ENCODE data around the gene BCL3. TPM values are rescaled to one million over a fixed set of nuclear protein-coding genes. Genes with fewer than 3 reads are reported as not detected.
"Not testable (repeated sequence)": the region's sequence is repeated elsewhere in the genome, so short reads cannot be mapped to it uniquely, and the experiment has no call there.

The BCL3 gene
- total RNA-seq, 2 experiments from 2014 or later = 38.7 to 40.2 TPM

- Mint-ChIP-seq H3K27me3 (no peaks in the 10 kb centered on the region), H3K9me3 (no peaks in the 10 kb centered on the region), H3K27ac (peak overlapping the region; percentile 50), H3K4me3 (no peak overlapping the region), H3K4me1 (peaks cover 69% of the 10 kb centered on the region), H3K36me3 (ENCODE audit: low read depth) (peaks cover 62% of the 10 kb centered on the region)
- CTCF ChIA-PET = interaction anchor here (1.1 to 4.4 kb wide), 3 partner anchors 10 to 33 kb away, joined by 3 to 14 read pairs (median 8); no protein-coding TSS in a partner anchor
- no peak for DNase-seq
- POLR2A ChIA-PET = no interaction called here
Observed at GRCh38 chr19:44757057-44757734, 8.7 kb downstream of the BCL3 start.

GRCh38 chr19:44757735-44758505 lies 9.4 kb downstream of the BCL3 start:
- no peak for DNase-seq
- Mint-ChIP-seq H3K9me3 (no peaks in the 10 kb centered on the region), H3K36me3 (ENCODE audit: low read depth) (peaks cover 56% of the 10 kb centered on the region), H3K27ac (peak overlapping the region; percentile 81), H3K27me3 (no peaks in the 10 kb centered on the region), H3K4me3 (no peak overlapping the region), H3K4me1 (peaks cover 65% of the 10 kb centered on the region)
- ChIA-PET POLR2A (no interaction called here), CTCF (interaction anchor here (1.1 to 4.4 kb wide), 3 partner anchors 10 to 34 kb away, joined by 3 to 14 read pairs (median 8); no protein-coding TSS in a partner anchor)

DNA sequence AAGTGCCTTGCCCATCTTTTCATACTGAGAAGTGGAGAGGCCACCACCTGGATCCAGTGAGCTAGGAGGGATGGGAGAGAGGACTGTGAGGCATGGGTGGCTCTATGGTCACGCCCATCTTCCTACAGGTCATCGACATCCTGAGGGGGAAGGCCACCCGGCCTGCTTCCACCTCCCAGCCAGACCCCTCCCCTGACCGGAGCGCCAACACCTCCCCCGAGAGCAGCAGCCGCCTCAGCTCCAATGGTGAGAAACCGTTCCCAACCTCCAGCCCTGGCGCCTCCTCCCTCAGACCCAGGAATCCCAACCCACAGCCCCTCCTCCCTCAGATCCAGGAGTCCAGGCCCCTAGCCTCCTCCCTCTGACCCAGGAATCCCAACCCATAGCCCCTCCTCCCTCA lies 10.1 kb downstream of the BCL3 start:
- ChIA-PET POLR2A (no interaction called here), CTCF (interaction anchor here (2.2 kb wide), 1 partner anchor 12 kb away, joined by 8 read pairs; no protein-coding TSS in a partner anchor)
- Mint-ChIP-seq H3K27me3 (no peaks in the 10 kb centered on the region), H3K4me3 (no peak overlapping the region), H3K4me1 (peaks cover 62% of the 10 kb centered on the region), H3K9me3 (no peaks in the 10 kb centered on the region), H3K27ac (peak overlapping the region; percentile 81), H3K36me3 (ENCODE audit: low read depth) (peaks cover 50% of the 10 kb centered on the region)
- DNase-seq = no peak

- POLR2A ChIA-PET = no interaction called here
- CTCF ChIA-PET = interaction anchor here (2.2 kb wide), 1 partner anchor 11 kb away, joined by 8 read pairs; no protein-coding TSS in a partner anchor
- no peaks in the 10 kb centered on the region for H3K27me3 Mint-ChIP-seq
- no peak overlapping the region for H3K4me3 Mint-ChIP-seq
- H3K36me3 Mint-ChIP-seq (ENCODE audit: low read depth) = peaks cover 50% of the 10 kb centered on the region
- H3K27ac Mint-ChIP-seq = peak overlapping the region; percentile 41
- peaks cover 63% of the 10 kb centered on the region for H3K4me1 Mint-ChIP-seq
- no peak for DNase-seq
- no peaks in the 10 kb centered on the region for H3K9me3 Mint-ChIP-seq
Observed at GRCh38 chr19:44759083-44759804, 10.7 kb downstream of the BCL3 start.

GRCh38 chr19:44762038-44762437 lies 13.5 kb downstream of the BCL3 start:
- Mint-ChIP-seq H3K27ac (peak overlapping the region; percentile 36), H3K9me3 (no peaks in the 10 kb centered on the region), H3K4me3 (no peak overlapping the region)

GRCh38 chr19:44765033-44765948 lies 16.8 kb downstream of the BCL3 start:
- POLR2A ChIA-PET = no interaction called here
- H3K36me3 Mint-ChIP-seq (ENCODE audit: low read depth) = peaks cover 20% of the 10 kb centered on the region

More at GRCh38 chr19:44762038-44762437, 13.5 kb downstream of the BCL3 start:
- DNase-seq = no peak
- peaks cover 35% of the 10 kb centered on the region for H3K36me3 Mint-ChIP-seq (ENCODE audit: low read depth)
- H3K4me1 Mint-ChIP-seq = peaks cover 46% of the 10 kb centered on the region
- ChIA-PET POLR2A (no interaction called here), CTCF (interaction anchor here (1.0 to 11.9 kb wide), 3 partner anchors 8 to 39 kb away, joined by 4 to 222 read pairs (median 6); no protein-coding TSS in a partner anchor)
- H3K27me3 Mint-ChIP-seq = no peaks in the 10 kb centered on the region

GRCh38 chr19:44765949-44766335 lies 17.4 kb downstream of the BCL3 start:
- no peak overlapping the region for H3K27ac Mint-ChIP-seq
- H3K4me3 Mint-ChIP-seq = no peak overlapping the region
- H3K4me1 Mint-ChIP-seq = peaks cover 55% of the 10 kb centered on the region

More at GRCh38 chr19:44765033-44765948, 16.8 kb downstream of the BCL3 start:
- Mint-ChIP-seq H3K4me1 (peaks cover 55% of the 10 kb centered on the region), H3K4me3 (no peak overlapping the region), H3K9me3 (peaks cover 8% of the 10 kb centered on the region), H3K27me3 (peaks cover 3% of the 10 kb centered on the region), H3K27ac (no peak overlapping the region)
- no peak for DNase-seq
- CTCF ChIA-PET = interaction anchor here (0.6 to 11.9 kb wide), 8 partner anchors 9 to 75 kb away, joined by 3 to 222 read pairs (median 3); no protein-coding TSS in a partner anchor

DNA sequence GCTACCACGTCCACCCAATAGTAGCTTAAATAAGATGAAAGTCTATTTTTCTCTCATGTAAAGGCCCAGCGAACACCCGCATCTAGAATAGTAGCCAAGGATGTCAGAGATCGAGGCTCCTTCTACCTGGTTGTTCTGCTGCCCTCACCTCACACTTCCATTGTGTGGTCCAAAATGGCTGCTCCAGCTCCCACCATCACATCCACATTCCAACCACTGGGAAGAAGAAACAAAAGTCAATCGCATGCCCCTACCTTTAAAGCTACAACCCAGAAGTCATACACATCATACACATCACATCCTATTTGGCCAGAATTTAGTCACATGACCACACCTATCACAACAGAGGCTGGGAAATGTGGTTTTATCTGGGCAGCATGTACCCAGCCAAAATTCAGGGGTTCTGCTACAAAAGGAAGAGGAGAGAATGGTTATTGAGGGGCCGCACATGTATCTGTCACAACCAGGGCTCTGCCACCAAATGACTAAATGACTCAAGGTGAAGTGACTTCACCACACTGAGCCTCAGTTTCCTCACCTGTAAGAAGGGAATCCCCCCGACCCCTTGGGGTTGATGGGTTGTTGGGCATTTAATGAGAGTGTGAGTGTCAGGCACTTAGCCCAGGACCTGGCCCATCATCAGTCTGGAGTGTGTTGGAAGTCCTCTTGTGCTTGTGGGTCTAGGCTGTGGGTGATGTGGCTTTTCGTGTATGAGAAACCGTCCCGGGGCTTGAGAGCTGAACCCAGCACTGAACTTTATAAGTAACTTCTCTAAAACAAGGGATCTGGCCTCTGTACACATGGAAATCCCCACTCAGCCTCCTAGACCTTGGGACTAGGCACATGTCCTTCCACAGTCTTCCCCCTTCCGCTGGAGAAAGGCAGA lies 19.0 kb downstream of the BCL3 start:
- peaks cover 7% of the 10 kb centered on the region for H3K36me3 Mint-ChIP-seq (ENCODE audit: low read depth)
- H3K9me3 Mint-ChIP-seq = peaks cover 8% of the 10 kb centered on the region
- peak overlapping the region; percentile 21 for H3K27ac Mint-ChIP-seq
- DNase-seq = no peak
- peaks cover 51% of the 10 kb centered on the region for H3K4me1 Mint-ChIP-seq
- ChIA-PET CTCF (interaction anchor here (0.7 to 11.9 kb wide), 5 partner anchors 11 to 78 kb away, joined by 3 to 222 read pairs (median 7); partner anchors contain the start of gene BCL3), POLR2A (interaction anchor here (0.5 kb wide), 1 partner anchor 16 kb away, joined by 3 read pairs; no protein-coding TSS in a partner anchor)
- no peak overlapping the region for H3K4me3 Mint-ChIP-seq
- H3K27me3 Mint-ChIP-seq = peaks cover 3% of the 10 kb centered on the region

More at GRCh38 chr19:44765949-44766335, 17.4 kb downstream of the BCL3 start:
- Mint-ChIP-seq H3K9me3 (peaks cover 8% of the 10 kb centered on the region), H3K36me3 (ENCODE audit: low read depth) (peaks cover 14% of the 10 kb centered on the region), H3K27me3 (peaks cover 3% of the 10 kb centered on the region)
- CTCF ChIA-PET = interaction anchor here (0.6 to 11.9 kb wide), 9 partner anchors 8 to 77 kb away, joined by 3 to 222 read pairs (median 4); no protein-coding TSS in a partner anchor
- no peak for DNase-seq
- POLR2A ChIA-PET = no interaction called here

DNA sequence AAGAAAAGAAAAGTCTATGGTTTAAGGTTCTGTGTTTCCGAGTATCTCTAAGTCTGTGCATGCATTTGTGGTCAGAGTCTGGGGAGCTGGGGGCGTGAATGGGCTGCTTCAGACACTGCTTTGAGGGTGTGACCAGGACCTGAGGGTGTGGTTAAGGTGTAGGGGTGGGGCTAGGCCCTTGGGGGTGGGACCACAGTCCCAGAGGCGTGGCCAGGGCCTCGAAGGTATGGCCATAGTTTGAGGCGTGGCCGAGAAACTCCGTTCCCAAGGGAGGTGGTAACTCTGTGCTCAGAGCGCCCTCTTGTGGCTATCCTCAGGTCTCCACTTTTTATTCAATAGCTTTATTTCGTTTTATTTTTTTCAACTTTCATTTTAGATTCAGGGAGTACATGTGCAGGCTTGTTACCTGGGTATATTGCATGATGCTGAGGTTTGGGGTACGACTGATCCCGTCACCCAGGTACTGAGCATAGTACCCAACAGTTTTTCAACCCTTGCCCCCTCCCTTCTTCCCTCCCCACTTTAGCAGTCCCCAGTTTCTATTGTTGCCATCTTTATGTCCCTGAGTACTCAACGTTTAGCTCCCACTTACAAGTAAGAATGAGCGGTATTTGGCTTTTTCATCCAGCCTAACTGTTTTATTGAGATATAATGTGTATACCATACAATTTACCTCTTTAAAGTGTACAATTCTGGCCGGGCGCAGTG lies 22.2 kb downstream of the BCL3 start:
- H3K9me3 Mint-ChIP-seq = peaks cover 8% of the 10 kb centered on the region
- peaks cover 8% of the 10 kb centered on the region for H3K27me3 Mint-ChIP-seq
- ChIA-PET CTCF (interaction anchor here (0.6 to 11.9 kb wide), 41 partner anchors 9 to 532 kb away, joined by 3 to 222 read pairs (median 5); partner anchors contain the start of genes APOC2, BCL3 and NECTIN2), POLR2A (interaction anchor here (0.6 to 1.7 kb wide), 4 partner anchors 18 to 479 kb away, joined by 3 to 7 read pairs (median 3); no protein-coding TSS in a partner anchor)
- DNase-seq = peak; percentile 99
- peak overlapping the region; percentile 87 for H3K27ac Mint-ChIP-seq
- H3K36me3 Mint-ChIP-seq (ENCODE audit: low read depth) = peaks cover 7% of the 10 kb centered on the region
- peaks cover 37% of the 10 kb centered on the region for H3K4me1 Mint-ChIP-seq
- H3K4me3 Mint-ChIP-seq = peak overlapping the region; percentile 59

DNA sequence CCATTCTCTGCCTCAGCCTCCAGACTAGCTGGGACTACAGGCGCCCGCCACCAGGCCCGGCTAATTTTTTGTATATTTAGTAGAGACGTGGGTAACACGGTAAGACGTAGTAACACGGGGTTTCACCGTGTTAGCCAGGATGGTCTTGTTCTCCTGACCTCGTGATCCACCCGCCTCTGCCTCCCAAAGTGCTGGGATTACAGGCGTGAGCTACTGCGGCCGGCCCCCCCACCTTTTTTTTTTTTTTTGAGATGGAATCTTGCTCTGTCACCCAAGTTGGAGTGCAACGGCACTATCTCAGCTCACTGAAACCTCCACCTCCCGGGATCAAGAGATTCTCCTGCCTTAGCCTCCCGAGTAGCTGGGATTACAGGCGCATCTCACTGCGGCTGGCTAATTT lies 23.6 kb downstream of the BCL3 start:
- H3K9me3 Mint-ChIP-seq; DNase-seq; H3K27ac Mint-ChIP-seq; H3K27me3 Mint-ChIP-seq; H3K36me3 Mint-ChIP-seq (ENCODE audit: low read depth); POLR2A ChIA-PET; H3K4me3 Mint-ChIP-seq: not testable (repeated sequence)
- CTCF ChIA-PET = interaction anchor here (0.6 to 11.9 kb wide), 9 partner anchors 11 to 115 kb away, joined by 3 to 222 read pairs (median 17); no protein-coding TSS in a partner anchor
- H3K4me1 Mint-ChIP-seq = peaks cover 36% of the 10 kb centered on the region

All from activated CD4-positive, alpha-beta T cell treated with anti-CD3 and anti-CD28 coated beads, Interleukin-2, amount 10 ng/mL, durations not matched to agents 7 days and 5 days (primary cell).